ENCODE data around the gene HSPB6.

Gene HSPB6

DNA sequence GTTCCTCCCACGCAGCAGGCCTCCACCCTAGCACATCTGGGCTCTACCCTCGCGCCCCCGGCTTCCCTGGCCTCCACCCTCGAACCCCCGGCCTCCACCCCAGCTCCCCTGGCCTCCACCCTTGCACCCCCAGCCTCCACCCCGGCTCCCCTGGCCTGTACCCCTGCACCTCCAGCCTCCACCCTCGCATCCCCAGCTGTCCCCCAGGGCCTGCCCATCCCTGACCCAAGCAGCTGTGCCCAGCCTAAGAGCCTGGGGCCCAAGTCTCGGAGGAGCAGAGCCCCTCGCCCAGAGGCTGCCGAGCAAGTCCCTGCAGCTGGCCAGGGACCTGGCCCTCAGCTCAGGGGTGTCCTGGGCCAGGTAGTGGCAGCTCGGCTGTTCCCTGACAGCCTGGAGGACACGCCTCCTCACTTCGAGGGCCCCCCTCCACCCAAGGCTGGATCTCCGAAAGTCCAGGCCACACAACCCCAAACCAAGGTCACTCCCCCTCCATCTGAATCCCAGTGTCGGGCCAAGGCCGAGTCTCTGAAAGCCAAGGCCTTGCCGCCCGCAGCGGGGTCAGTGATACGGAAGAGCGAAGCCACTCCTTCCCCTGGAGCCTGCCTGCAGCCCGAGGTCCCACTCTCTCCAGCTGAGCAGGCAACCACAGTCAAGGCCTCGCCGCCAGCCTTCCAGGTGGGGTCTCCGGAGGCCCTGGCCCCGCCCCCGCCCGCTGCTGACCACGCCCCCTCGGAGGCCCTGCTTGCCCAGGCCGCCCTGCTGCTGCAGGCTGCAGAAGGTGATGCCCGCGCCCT, 10.7 kb upstream of the HSPB6 start:
- no peak for DNase-seq (ENCODE audit: low read depth in 2 of 2, low spot score in 1 of 2)

DNA sequence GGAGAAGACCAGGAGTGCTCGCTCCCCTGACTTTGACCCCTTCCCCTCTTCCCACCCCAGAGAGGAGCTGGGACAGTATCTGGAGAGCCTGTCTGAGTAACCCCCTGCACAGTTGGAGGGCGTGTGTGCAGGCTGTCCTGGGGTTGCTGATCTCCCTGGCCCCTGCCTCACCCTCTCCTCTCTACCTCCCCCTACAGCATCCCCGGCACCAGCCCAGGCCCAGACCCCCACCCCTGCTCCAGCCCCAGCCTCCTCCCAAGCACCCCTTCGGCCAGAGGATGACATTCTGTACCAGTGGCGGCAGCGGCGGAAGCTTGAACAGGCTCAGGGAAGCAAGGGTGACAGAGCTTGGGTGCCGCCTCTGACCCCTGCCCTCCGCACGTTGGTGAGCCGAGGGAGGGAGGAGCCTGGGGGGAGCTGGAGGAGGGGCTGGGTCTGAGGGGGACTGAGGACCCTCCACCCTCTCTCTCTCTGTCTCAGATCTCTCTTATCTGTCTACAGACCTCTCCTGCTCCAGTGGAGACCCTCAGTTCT, 9.8 kb upstream of the HSPB6 start:
- no peak for DNase-seq (ENCODE audit: low read depth in 2 of 2, low spot score in 1 of 2)

DNA sequence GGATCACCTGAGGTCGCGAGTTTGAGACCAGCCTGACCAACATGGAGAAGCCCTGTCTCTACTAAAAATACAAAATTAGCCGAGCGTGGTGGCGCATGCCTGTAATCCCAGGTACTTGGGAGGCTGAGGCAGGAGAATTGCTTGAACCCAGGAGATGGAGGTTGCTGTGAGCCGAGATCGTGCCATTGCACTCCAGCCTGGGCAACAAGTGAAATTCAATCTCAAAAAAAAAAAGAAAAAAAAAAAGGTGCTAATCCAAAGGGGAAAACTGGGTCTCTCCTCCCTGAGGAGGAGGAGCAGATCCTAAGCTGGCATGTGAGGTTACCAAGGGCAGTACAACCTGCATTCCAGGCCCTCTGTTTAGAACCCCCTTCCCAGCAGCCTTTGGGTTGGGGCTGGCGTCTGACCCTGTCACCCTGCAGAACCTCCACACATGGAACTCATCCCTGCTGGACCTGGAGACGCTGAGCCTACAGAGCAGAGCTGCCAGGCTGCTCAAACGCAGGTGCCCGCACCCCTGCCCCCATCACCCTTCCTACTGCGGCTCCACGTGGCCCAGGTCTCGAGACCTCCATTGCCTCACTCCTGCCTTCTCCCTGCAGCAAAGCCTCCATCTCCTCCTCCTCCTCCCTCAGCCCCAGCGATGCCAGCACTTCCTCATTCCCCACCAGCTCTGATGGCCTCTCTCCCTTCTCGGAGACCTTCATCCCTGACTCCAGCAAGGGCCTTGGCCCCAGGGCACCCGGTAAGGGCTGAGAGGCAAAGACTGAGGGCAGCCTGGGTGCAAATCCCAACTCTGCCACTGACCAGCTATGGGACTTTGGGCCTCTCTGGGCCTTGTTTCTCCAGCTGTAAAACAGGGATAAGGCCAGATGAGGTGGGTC, 7.8 kb upstream of the HSPB6 start:
- DNase-seq (ENCODE audit: low read depth in 2 of 2, low spot score in 1 of 2) = no peak

DNA sequence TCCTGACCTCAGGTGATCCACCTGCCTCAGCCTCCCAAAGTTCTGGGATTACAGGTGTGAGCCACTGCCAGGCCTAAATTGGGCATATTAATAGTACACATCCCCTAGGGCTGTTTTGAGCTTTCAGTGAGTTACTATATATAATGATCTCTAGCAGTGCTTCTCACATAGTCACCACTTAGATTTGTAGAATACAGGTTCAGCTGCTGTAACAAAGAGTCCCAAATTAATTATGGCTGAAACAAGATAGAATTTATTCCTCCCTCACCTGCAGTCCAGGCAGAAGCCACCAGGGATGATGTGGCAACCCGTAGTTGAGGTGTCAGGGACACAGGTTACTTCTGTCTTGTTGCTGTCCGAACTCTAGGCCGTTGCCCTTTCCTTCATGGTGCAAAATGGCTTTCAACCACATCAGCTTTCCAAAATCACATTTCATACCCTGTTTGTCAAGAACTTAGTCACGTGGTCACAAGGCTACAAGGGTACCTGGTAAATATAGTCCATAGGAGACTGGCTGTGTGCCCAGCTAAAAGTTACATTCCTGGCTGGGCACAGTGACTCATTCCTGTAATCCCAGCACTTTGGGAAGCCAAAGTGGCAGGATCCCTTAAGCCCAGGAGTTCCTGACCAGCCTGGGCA, 4.0 kb upstream of the HSPB6 start:
- no peak for DNase-seq (ENCODE audit: low read depth in 2 of 2, low spot score in 1 of 2)

DNA sequence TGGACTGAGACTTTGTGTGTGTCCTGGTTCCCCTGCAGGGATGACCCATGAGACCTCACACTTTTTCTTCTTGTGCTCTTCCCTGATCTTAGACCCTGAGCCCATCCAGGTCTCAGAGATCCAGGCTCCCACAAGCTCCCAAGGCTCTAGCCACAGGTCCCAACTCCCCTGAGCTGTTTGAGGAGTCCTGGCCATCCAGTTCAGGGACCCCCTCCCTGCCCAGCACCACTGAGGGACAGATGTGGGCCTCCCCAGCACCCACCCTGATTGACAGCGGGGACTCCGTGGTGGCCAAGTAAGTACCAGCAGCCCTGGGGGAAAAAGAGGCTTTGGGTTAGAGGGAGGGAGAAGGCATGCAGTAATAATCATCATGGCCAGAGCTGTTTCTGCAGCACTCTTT, 2.9 kb upstream of the HSPB6 start:
- no peak for DNase-seq (ENCODE audit: low read depth in 2 of 2, low spot score in 1 of 2)

DNA sequence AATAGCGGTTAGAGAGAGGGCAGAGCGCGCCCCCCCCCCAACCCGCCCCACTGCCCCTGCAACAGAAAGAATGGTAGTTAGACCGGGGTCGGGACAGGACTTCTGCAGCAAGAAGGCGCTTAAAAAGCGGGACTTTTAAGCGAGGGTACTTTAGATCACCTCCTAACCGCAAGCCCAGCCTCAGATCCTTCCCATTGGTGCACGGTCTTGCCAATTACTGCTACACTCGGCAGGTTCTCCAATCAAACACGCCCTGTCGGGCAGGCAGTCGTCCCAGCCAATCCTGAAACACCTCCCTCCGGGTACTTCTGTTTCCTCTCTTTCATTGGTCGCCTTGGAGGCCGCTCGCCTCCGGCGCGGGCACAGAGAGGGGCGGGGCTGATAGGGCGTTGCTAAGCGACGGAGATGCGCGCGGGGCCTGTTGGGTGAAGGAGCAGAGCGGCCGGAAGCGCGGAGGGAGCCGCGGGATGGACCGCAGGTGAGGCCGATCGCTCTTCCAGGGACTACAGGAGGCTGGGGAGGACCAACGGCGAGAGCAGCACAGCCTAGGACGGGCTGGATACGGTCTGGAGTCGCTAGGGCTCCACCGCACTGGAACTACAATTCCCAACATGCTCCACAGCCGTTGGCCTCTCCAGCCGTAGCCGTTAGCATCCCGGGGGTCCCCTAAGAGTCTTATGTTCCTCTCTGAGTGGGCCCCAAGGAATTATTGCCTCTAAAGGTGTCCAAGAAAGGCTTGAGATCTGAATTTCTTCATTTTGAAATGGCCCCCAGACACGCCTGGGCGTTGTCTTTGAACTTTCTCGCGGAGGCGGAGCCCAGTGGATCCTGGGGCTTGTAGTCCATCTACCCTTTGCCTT, 1.1 kb upstream of the HSPB6 start, which contains the start of gene PROSER3:
Gene PROSER3 (plus strand): TSS at position 428 of the 860 bp plus-strand sequence. CDS start 40 bp downstream, at position 468.
- peak; percentile 95 to 96 for DNase-seq (ENCODE audit: low read depth in 2 of 2, low spot score in 1 of 2)

DNA sequence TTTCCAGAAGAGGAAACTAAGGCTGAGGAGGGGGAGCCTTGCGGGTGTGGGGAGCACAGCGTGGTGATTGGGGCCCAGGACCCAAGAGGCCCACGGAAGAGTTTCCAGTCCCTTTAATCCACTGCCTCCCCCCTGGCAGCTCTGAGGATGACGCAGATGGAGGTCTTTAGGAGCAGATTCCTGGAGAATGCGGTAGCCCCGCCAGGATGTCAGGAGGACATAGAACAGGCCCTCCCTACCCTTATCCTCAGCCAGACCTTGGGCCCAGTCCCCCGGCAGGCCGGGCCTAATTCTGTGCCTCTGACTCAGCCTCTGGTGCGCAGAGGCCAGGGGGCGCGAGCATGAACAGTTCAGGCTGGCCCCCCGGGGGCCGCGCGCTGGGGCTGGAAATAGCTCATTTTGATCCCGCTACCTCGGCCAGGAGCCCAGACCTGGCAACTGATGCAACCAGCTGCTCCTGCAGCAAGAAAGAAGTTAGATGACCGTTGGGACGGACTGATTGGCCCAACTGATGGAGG, 461 bp upstream of the HSPB6 start:
- no peak for DNase-seq (ENCODE audit: low read depth in 2 of 2, low spot score in 1 of 2)

DNA sequence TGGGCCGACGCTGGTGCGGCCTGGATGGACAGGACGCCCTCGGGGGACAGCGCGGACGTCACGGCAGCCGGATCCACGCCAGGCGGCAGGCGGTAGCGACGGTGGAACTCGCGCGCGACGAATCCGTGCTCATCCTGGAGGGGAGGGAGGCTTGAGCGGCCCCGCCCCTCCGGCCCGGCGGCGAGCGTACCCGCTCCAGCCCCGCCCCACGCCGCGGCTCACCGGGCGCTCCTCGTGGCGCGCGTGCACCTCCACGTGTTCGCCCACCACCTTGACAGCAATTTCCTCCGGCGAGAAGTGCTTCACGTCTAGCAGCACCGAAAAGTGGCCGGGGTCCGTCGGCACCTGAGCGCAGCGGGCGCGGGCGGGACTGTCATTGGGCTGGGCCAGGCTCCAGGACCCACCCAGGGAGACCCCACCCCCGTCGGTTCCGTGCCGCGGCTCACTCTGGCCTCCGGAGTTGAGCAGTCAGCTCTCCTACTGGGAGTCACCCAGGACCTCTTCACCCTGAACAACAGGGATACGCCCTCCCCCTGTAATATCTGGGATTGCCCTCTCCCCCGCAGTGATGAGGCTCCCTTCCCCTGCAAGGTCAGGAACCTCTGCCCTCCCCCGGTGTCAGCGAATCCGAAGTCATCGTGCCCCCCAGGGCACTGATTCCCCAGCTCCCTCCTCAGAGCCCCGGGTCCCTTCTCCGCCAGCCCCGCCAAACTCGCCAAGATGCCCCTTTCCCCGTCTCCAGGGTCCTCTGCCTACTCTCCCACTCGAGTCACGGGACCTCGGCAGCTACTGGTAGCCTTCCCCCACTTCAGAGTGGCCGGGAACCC, 1.1 kb downstream of the HSPB6 start:
- DNase-seq (ENCODE audit: low read depth in 2 of 2, low spot score in 1 of 2) = no peak

DNA sequence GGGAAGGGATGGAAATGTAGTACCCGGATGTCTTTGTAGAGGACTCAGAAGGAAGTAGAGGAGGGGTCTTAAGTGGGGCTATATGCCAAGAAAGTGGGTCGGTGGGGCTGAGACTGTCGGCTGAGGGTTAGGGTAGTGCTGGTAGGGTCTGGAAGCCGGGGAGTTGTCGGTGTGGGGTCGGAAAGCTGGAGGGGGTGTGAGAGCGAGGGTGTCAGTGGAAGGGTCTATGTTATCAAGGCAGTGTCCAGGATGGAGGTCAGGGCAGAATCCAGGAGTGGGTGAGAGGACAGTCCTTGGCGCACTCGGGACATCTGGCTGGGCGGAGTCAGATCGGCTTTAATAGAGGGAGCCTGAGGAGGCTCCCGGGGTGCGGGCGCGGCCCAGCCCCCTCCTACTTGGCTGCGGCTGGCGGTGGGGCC, 1.7 kb downstream of the HSPB6 start:
- no peak for DNase-seq (ENCODE audit: low read depth in 2 of 2, low spot score in 1 of 2)

DNA sequence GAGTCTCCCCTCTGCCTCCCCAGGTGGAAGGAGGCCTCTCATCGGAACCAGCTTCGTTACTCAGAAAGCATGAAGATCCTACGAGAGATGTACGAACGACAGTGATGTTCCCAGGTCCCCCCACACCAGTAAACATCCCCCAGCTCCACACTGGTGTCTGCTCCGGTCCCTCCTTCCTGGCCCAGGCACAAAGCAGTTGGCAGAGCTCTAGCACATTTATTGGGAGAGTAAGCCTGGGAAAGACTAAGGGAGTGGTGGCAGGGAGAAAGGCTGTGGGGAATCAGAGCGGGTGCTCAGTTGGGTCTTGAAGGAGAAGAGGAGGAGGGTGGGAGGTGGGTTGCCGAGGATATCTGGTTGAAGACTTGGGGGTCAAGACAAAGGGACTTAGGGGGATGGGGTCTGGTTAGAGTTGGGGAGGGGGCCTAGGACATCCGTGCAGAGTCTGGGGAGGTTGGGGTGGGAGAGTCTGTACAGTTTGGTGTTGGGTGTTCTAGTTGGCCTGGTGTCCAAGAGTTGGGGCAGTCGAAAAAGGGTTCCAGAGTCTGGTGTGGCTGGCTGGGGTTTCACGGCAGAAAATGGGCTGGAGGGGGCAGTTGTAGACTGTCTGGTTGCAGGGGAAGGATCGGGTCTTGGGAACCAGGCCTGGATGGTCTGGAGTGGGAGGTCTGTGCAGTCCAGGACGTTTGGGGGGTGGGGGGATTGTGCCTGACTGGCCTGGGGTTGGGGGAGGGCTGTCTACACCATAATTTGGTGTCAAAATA, 2.3 kb downstream of the HSPB6 start:
- DNase-seq (ENCODE audit: low read depth in 2 of 2, low spot score in 1 of 2) = no peak

DNA sequence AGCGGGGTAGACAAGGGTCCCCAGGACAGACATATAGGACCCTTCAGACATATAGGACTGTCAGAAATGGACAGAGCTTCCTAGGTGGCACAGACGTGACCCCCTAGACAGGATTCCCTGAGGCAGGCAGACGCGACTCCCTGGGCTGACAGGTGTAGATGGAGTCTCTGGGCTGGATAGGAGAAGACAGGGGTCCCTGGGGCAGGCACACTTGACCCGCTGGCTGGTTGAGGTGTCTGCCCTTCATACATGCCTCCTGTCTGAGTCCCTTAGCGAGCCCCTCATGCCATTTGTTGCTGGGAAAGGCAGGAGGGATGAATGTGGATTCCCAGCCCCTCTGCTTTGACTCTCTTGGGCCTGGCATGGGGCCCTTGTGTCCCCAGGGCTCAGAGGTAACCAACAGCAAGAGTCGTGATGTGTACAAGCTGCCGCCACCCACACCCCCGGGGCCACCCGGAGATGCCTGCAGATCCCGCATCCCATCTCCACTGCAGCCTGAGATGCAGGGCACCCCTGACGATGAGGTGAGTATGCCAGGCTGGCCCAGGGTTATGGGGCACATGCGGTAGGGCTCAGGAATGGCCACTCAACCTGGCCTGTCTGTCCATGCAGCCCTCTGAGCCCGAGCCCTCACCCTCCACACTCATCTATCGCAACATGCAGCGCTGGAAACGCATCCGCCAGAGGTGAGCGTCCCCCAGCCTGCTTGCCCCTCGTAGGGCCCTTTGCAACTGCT, 3.0 kb downstream of the HSPB6 start:
- DNase-seq (ENCODE audit: low read depth in 2 of 2, low spot score in 1 of 2) = no peak

DNA sequence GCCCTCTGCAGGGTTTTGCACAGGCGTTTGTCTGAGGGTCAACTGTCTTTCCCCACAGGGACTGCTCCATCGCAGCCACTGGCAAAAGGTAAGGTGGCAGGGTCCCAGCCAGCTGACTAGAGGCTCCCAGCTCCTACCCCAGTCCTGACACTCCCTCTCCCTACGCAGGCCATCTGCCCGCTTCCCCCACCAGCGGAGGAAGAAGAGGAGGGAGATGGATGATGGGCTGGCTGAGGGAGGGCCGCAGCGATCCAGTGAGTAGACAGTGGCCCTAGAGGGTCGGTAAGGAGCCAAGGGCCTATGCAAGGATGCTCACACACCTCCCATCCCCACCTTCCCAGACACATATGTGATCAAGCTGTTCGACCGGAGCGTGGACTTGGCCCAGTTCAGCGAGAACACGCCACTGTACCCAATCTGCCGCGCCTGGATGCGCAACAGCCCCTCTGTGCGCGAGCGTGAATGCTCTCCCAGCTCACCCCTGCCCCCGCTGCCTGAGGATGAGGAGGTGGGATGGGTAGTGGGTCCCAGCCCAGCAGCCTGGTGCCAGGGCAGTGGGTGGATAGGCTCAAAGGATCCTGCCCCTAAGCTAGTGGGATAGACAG, 4.0 kb downstream of the HSPB6 start:
- no peak for DNase-seq (ENCODE audit: low read depth in 2 of 2, low spot score in 1 of 2)

DNA sequence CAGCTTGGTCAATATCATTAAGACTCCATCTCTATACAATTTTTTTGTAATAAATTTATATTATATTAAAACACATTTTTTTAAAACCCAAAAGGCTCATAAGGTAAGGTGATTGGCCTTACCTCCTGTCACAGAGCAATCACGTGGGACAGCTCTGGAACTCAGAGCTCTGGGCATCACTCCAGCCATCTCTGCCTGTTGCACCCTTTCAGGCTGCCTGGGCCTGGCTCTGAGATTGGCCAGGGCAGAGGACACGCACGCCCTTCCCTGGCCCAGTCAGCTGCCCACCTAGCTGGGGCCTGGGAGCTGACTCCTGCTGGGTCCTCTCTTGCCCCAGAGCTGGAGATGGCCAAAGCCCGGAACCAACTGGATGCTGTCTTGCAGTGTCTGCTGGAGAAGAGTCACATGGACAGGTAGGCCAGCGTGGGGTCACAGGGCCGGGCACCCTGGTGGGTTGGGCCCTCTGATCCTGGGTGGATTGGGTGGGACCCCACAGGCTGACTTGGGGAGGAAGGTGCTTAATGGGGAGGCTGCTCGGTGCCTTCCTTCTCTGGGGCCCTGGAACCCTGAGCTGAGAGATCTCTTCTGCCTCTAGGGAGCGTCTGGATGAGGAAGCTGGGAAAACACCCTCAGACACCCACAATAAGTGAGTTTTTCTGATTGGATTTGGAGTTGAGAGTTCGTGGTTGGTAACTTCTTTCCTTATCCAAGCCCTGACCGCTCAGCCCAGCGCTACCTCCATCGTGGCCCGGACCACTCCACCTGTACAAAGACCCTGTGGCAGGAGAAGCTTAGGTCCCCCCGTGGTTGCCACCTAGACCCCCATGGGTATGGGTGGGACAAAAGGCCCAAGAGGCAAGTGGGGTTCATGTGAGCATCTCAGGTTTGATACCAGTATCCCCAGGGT, 4.7 kb downstream of the HSPB6 start:
- no peak for DNase-seq (ENCODE audit: low read depth in 2 of 2, low spot score in 1 of 2)

DNA sequence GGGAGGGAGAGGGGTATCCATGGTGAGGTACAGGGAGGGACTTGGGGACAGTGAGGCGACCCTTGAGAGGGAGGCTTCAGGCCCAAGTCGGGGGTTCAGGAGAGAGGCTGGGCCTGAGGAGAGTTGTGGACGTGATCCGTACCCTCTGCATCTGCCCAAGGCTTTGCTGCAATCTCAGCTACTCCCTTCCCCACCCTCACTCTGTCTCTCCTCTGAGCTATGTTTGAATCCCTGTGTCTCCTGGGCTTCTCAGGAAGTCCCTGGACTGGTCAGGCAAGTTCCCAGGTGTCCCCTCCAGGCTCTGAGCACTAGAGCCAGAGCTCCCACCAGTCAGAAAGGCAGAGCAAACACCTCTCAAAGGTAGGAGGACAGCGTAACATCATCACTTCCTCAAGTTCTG, 6.7 kb downstream of the HSPB6 start:
- no peak for DNase-seq (ENCODE audit: low read depth in 2 of 2, low spot score in 1 of 2)

DNA sequence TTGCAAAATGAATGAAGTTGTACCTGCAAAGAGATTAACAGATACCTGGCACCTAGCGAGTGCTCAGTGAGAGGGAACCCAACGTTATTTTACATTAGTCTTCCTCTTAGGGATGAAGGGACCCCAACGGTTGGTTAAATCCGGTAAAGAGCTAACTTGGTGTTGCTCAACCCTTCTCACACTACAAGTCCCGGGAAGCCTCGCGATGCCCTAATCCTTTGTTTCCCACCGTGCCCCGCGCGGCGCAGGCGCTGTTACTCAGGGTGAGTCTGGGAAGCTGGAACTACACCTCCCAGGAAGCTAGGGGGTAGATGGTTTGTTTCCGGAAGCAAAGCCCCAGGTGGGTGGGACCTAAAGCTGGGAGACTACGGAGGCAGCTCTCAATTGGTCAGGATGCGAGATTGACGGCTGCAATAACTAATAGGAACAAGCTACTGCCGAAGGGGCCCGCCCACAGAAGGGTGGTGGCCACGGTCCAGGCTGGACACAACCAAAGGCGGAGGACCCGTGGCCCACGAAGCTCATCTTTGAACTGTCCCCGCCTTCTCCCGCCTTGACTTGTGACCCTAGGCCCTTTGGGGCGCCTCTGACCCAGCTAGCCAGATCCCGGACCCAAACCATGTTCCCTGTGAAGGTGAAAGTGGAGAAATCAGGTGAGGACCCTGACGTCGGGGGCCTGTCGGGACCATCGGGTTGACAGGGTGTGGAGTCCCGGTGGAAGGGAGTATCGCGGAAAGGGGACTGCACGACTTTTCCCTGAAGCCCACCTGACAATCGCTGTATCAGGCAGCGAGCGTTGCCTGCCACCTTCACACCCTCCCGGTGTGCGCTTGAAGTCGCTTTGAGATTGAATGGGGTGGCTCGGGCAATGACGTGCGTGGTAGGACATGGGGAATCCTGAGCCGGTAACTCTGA, 8.5 kb downstream of the HSPB6 start, which contains the start of gene LIN37:
Gene LIN37 (plus strand): TSS at position 471 of the 915 bp plus-strand sequence. CDS start 149 bp downstream, at position 620.
- peak; percentile 90 to 98 for DNase-seq (ENCODE audit: low read depth in 2 of 2, low spot score in 1 of 2)

Data from stimulated activated CD8-positive, alpha-beta memory T cell treated with anti-CD3 and anti-CD28 coated beads, Interleukin-4, amount 100 ng/mL, for 1 hour (primary cell).